ENCODE measurements around the gene PHYKPL. TPM values are rescaled to one million over a fixed set of nuclear protein-coding genes. Genes with fewer than 3 reads are reported as not detected.

PHYKPL gene
- total and polyA plus RNA-seq, 2 of the 8 experiments (the other 6 are each of a cell fraction or from before 2014, with no cell fraction given), result 25.1 to 32.1 TPM

DNA sequence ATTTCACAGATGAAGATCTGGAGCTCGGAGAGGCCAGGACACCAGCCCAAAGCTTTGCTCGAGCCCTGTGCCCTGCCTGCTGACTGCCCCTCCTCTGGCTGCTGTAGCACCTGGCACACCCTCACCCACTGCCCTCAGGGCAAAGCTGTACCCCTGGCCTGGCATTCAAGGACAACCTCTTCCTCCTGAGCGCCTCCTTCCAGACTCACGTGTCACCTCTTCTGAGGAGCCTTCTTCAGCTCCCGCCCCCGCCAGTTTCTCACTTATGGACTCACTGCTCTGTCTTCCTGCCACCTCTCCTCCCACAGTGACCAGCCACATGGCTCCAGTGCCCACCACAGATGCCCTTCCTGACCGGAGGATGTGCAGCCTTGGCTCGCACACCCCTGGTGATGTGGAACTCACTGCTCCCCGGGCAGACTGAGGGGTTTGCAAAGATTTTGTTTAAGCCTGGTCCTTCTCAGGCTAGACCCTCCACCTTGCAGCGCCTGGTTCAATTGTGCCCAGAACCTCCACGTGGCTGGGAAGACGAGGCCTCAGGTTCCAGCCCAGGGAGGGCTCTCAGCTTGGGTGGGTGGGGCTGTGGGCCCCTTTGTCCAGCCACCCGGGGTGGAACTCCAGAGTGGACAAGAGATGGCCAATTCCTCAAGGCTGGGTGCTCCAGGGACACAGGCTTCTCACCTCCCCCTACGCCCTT is 46.6 kb upstream of the PHYKPL start (continued):
- TF ChIP-seq, protein P1, sequence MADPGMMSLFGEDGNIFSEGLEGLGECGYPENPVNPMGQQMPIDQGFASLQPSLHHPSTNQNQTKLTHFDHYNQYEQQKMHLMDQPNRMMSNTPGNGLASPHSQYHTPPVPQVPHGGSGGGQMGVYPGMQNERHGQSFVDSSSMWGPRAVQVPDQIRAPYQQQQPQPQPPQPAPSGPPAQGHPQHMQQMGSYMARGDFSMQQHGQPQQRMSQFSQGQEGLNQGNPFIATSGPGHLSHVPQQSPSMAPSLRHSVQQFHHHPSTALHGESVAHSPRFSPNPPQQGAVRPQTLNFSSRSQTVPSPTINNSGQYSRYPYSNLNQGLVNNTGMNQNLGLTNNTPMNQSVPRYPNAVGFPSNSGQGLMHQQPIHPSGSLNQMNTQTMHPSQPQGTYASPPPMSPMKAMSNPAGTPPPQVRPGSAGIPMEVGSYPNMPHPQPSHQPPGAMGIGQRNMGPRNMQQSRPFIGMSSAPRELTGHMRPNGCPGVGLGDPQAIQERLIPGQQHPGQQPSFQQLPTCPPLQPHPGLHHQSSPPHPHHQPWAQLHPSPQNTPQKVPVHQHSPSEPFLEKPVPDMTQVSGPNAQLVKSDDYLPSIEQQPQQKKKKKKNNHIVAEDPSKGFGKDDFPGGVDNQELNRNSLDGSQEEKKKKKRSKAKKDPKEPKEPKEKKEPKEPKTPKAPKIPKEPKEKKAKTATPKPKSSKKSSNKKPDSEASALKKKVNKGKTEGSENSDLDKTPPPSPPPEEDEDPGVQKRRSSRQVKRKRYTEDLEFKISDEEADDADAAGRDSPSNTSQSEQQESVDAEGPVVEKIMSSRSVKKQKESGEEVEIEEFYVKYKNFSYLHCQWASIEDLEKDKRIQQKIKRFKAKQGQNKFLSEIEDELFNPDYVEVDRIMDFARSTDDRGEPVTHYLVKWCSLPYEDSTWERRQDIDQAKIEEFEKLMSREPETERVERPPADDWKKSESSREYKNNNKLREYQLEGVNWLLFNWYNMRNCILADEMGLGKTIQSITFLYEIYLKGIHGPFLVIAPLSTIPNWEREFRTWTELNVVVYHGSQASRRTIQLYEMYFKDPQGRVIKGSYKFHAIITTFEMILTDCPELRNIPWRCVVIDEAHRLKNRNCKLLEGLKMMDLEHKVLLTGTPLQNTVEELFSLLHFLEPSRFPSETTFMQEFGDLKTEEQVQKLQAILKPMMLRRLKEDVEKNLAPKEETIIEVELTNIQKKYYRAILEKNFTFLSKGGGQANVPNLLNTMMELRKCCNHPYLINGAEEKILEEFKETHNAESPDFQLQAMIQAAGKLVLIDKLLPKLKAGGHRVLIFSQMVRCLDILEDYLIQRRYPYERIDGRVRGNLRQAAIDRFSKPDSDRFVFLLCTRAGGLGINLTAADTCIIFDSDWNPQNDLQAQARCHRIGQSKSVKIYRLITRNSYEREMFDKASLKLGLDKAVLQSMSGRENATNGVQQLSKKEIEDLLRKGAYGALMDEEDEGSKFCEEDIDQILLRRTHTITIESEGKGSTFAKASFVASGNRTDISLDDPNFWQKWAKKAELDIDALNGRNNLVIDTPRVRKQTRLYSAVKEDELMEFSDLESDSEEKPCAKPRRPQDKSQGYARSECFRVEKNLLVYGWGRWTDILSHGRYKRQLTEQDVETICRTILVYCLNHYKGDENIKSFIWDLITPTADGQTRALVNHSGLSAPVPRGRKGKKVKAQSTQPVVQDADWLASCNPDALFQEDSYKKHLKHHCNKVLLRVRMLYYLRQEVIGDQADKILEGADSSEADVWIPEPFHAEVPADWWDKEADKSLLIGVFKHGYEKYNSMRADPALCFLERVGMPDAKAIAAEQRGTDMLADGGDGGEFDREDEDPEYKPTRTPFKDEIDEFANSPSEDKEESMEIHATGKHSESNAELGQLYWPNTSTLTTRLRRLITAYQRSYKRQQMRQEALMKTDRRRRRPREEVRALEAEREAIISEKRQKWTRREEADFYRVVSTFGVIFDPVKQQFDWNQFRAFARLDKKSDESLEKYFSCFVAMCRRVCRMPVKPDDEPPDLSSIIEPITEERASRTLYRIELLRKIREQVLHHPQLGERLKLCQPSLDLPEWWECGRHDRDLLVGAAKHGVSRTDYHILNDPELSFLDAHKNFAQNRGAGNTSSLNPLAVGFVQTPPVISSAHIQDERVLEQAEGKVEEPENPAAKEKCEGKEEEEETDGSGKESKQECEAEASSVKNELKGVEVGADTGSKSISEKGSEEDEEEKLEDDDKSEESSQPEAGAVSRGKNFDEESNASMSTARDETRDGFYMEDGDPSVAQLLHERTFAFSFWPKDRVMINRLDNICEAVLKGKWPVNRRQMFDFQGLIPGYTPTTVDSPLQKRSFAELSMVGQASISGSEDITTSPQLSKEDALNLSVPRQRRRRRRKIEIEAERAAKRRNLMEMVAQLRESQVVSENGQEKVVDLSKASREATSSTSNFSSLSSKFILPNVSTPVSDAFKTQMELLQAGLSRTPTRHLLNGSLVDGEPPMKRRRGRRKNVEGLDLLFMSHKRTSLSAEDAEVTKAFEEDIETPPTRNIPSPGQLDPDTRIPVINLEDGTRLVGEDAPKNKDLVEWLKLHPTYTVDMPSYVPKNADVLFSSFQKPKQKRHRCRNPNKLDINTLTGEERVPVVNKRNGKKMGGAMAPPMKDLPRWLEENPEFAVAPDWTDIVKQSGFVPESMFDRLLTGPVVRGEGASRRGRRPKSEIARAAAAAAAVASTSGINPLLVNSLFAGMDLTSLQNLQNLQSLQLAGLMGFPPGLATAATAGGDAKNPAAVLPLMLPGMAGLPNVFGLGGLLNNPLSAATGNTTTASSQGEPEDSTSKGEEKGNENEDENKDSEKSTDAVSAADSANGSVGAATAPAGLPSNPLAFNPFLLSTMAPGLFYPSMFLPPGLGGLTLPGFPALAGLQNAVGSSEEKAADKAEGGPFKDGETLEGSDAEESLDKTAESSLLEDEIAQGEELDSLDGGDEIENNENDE (IDR thresholded peaks at IDR 0.05; ENCODE audit: insufficient replicate concordance, low read length), result no peak
- no peak for TF ChIP-seq MAFK (IDR thresholded peaks at IDR 0.05; ENCODE audit: low read depth, low read length)
- TF ChIP-seq GABPA (IDR thresholded peaks at IDR 0.05; ENCODE audit: borderline replicate concordance, insufficient read depth, low read length), result no peak
- TF ChIP-seq ASH2L (IDR thresholded peaks at IDR 0.05; ENCODE audit: low read length), result no peak
- no peak for TF ChIP-seq HDAC2 (IDR thresholded peaks at IDR 0.05; ENCODE audit: borderline replicate concordance in 1 of 2, low read depth in 2 of 2, low read length in 2 of 2)
- TF ChIP-seq TAF1 (IDR thresholded peaks at IDR 0.05; ENCODE audit: low read depth, low read length), result no peak
- TF ChIP-seq GTF2F1 (IDR thresholded peaks at IDR 0.05; ENCODE audit: borderline replicate concordance, low read depth, low read length), result no peak
- TF ChIP-seq PHF8 (conservative IDR thresholded peaks at IDR 0.05; ENCODE audit: low read depth, low read length), result no peak
- no peak for TF ChIP-seq BRCA1 (IDR thresholded peaks at IDR 0.05; ENCODE audit: low read depth, low read length)
- no peak for TF ChIP-seq SAP30 (IDR thresholded peaks at IDR 0.05; ENCODE audit: insufficient read depth, insufficient replicate concordance, low read length)
